Right lung (tissue), 5 donors: Measurements from ENCODE around the gene PRMT5. TPM values are rescaled to one million over a fixed set of nuclear protein-coding genes. Genes with fewer than 3 reads are reported as not detected.

Experiments used
- DNase-seq, 2 donors: peaks; one replicate each; pipeline ENCODE4 v3.0.0-alpha.2; 2013
- polyA plus RNA-seq, 5 donors: library from polyadenylated mRNA; unstranded; fragments of 120-200 nt; gene quantifications; one replicate each; pipeline versions ENCODE4 v1.2.1 to v1.2.3, GENCODE V29; 2013; ENCODE audit warnings: inconsistent platforms in 1 of 5, low replicate concordance in 1 of 5; ENCODE audit not compliant: insufficient read length in 5 of 5, insufficient read depth in 1 of 5

PRMT5 gene
- polyA plus RNA-seq, 5 donors, result 115 to 129 (median 123) TPM

DNA sequence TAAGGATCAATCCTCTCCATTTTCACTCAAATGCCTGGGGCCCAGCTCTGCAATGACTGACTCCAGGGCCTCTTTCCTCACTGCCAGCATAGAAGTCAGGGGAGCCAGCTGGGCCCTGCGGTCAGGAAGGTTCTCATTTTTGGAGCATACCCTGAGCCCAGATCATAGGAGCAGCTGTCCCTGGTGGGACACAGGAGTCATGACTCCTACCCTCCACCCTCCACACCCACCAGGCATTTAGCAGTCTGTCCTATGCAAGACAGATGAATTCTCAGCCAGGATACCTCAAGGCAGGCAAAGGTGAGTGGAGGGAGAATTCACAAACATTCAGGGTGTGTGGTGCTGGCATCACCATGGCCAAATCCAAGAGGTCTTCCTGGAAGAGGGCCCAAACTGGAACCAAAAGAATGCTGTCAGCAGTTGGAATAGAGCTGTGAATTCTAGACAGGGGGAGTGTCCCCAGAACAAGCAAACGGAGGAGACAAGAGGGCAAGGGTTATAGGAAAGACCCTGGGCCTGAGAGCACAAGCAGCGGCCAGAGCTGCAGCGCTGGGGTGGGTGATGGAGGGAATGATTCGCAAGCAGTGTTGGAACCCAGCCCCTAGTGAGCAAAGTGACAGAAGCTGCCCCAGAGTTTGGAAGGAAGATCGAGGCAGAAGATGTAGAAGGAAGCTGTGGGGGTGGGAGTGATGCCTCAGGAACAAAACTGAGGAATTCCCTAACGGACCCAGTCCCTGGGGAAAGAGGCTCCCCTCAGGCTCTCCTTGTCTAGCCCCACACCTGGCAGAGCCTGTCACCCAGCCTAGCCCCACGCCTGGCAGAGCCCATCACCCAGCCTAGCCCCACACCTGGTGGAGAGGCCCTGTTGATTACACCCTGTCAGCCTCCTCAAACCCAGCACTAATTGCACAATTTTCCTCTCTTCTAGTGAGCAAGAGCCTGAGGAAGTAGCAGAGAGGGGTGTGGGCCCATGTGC lies 50.6 kb downstream of the PRMT5 start:
- no peak for DNase-seq

DNA sequence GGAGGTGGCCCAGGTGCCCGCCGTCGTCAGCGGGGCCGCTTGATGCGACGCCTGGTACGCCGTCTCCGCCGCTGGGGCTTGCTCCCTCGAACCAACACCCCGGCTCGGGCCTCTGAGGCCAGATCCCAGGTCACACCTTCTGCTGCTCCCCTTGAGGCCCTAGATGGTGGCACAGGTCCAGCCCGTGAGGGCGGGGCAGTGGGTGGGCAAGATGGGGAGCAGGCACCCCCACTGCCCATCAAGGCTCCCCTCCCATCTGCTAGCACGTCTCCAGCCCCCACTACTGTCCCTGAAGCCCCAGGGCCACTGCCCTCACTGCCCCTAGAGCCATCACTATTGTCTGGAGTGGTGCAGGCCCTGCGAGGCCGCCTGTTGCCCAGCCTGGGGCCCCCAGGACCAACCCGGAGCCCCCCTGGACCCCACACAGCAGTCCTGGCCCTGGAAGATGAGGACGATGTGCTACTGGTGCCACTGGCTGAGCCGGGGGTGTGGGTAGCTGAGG lies 52.1 kb downstream of the PRMT5 start:
- DNase-seq, result no peak

DNA sequence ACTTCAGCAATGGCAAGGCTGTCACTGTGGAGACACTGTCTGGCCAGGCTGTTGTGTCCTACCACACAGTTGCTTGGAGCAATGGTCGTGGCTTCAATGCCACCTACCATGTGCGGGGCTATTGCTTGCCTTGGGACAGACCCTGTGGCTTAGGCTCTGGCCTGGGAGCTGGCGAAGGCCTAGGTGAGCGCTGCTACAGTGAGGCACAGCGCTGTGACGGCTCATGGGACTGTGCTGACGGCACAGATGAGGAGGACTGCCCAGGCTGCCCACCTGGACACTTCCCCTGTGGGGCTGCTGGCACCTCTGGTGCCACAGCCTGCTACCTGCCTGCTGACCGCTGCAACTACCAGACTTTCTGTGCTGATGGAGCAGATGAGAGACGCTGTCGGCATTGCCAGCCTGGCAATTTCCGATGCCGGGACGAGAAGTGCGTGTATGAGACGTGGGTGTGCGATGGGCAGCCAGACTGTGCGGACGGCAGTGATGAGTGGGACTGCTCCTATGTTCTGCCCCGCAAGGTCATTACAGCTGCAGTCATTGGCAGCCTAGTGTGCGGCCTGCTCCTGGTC lies 53.3 kb downstream of the PRMT5 start:
- DNase-seq, result no peak

DNA sequence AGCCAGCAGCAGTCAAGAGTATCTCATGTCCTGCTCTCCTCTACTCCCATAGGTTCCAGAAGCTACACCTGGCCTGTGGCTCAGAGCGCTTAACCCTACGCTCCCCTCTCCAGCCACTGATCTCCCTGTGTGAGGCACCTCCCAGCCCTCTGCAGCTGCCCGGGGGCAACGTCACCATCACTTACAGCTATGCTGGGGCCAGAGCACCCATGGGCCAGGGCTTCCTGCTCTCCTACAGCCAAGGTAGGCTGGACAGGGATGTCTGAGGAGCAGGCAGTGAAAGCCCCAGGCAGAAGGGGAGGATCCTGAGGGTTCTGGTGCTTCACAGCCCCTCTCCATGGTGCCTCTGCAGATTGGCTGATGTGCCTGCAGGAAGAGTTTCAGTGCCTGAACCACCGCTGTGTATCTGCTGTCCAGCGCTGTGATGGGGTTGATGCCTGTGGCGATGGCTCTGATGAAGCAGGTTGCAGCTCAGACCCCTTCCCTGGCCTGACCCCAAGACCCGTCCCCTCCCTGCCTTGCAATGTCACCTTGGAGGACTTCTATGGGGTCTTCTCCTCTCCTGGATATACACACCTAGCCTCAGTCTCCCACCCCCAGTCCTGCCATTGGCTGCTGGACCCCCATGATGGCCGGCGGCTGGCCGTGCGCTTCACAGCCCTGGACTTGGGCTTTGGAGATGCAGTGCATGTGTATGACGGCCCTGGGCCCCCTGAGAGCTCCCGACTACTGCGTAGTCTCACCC lies 54.0 kb downstream of the PRMT5 start:
- no peak for DNase-seq

DNA sequence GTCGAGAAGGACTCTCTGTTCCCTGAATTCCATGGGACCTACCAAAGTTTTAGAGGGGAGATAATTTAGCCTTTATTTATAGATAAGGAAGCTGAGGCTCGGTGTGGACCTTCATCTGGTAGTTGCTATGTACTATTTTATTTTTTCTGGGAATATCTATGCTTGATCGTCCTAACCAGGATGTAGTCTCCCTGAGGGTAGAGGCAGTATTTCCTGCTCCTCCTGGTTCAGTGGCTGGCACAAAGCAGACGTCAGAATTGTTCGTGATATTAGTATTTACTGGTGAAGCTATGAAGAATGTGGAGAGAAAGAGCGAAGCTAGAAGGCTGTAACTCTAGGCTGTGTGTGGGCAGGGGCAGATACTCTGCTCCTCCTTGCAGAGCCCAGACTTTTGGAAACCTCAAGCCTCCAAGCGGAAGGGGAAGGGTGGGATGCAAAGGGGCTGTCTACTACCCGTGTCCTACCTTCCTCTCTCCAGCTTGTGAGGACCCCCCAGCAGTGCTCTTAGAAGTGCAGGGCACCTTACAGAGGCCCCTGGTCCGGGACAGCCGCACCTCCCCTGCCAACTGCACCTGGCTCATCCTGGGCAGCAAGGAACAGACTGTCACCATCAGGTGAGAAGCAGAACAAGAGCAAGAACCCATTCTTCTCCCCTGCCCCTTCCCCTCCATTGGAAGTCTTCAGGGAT lies 56.2 kb downstream of the PRMT5 start:
- no peak for DNase-seq

DNA sequence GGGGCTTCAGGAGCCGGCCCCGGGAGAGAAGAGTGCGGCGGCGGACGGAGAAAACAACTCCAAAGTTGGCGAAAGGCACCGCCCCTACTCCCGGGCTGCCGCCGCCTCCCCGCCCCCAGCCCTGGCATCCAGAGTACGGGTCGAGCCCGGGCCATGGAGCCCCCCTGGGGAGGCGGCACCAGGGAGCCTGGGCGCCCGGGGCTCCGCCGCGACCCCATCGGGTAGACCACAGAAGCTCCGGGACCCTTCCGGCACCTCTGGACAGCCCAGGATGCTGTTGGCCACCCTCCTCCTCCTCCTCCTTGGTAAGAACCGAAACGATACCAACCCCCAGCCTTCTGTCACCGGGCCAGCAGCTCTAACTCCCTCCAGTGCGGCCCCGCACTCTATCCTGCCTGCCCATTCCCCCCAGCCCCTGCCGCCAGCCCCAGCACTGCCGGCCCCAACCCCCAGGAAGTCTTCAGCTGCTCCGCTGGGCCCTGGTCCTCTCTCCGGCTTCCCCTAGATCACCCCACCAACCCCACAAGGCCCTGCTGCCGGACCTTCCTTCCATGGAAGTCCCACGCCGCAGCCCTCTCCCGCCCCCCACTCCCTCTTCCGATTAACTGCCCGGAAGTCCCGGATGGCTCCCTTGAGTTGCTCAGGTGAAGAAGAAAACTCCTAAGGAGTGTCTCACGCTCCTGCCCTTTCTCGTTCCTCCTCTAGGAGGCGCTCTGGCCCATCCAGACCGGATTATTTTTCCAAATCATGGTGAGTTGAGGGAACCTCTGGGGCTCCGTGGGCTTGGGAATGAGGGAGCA lies 56.9 kb downstream of the PRMT5 start:
- peak; percentile 79 to 87 for DNase-seq

DNA sequence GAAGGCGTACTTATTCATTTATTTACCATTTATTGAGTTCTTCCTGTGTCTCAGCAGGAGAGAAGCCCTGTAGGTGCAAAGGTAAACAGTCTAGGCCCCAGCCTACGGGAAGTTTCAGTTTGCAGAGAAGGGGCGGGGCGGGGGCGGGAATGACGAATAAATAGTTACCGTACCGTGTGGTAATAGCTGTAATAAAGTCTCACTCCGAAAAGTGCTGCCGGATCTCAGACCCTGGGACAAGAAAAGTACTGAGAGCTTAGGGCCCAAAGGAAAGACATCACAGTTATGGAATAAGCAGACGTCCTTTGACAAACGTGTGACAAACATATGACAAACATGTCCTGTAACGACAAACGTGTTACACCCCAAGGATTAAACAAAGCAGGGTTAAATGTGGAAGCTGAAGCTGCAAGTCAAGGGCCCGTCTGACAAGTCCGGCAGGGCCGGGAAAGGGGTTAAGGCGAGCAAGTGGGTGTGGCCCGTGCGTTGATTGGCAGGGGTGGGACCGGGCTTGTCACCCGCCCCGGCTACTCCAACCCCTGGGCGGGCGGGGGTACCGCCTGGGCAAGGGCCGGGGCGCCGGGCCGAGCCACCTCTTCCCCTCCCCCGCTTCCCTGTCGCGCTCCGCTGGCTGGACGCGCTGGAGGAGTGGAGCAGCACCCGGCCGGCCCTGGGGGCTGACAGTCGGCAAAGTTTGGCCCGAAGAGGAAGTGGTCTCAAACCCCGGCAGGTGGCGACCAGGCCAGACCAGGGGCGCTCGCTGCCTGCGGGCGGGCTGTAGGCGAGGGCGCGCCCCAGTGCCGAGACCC lies 57.7 kb downstream of the PRMT5 start, which contains the start of gene LRP10:
LRP10 (plus strand) TSS at position 517 of the 809 bp plus-strand sequence. CDS start 564 bp downstream, outside the sequence.
- DNase-seq, result peak; percentile 89 to 91

DNA sequence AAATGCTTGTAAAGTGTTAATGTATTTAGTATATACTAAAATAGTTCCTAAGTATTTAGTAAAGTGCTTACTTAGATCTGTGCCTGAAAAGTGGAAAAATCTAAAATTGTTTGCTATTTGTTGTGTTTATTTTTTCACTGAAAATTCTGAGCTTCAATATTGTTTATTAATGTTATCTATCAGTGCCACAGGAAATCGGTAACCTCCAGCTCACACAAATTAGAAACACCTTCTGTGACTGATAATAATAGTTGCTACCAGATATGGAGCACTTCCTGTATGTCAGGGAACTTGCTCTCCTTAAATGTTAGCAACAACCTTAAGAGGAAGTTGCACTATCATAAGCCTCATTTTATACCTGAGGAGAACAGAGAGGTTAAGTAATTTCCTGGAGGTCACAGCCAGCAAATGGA lies 58.4 kb downstream of the PRMT5 start:
- no peak for DNase-seq

Other genes starting within 250 kb of the PRMT5 start
- 100 to 1,000 TPM; 142 to 161 (median 150) TPM for gene OXA1L, start 162.7 kb downstream of the PRMT5 start, polyA plus RNA-seq
- gene SLC7A7, start 113.9 kb downstream of the PRMT5 start, polyA plus RNA-seq, result 10 to 100 TPM in 1 of 5 donors, 1 to 10 TPM in 4; 8.8 to 11.2 (median 9.5) TPM
- gene MRPL52, start 99.5 kb downstream of the PRMT5 start, polyA plus RNA-seq, result 10 to 100 TPM; 66.9 to 98.7 (median 69.6) TPM
- 100 to 1,000 TPM; 165 to 216 (median 186) TPM for gene MMP14, start 92.8 kb downstream of the PRMT5 start, polyA plus RNA-seq
- 10 to 100 TPM; 43.1 to 64.5 (median 51.0) TPM for gene LRP10, start 57.6 kb downstream of the PRMT5 start, polyA plus RNA-seq
- under 1 TPM; 0.58 to 0.99 (median 0.81) TPM for gene REM2, start 46.2 kb downstream of the PRMT5 start, polyA plus RNA-seq
- 100 to 1,000 TPM in 4 of 5 donors, 10 to 100 TPM in 1; 95.6 to 128 (median 105) TPM for gene RBM23, start 10.2 kb downstream of the PRMT5 start, polyA plus RNA-seq
- 10 to 100 TPM; 50.8 to 86.9 (median 80.5) TPM for gene HAUS4, start 27.7 kb upstream of the PRMT5 start, polyA plus RNA-seq
- gene AJUBA, start 53.2 kb upstream of the PRMT5 start, polyA plus RNA-seq, result 10 to 100 TPM; 31.3 to 50.3 (median 40.6) TPM
- 10 to 100 TPM; 20.6 to 23.2 (median 21.5) TPM for gene C14orf93, start 80.8 kb upstream of the PRMT5 start, polyA plus RNA-seq
- gene PSMB5, start 105.5 kb upstream of the PRMT5 start, polyA plus RNA-seq, result 100 to 1,000 TPM; 155 to 205 (median 174) TPM
- not detected for gene PSMB11, start 112.8 kb upstream of the PRMT5 start, polyA plus RNA-seq
- 10 to 100 TPM in 4 of 5 donors, 1 to 10 TPM in 1; 9.7 to 13.7 (median 12.2) TPM for gene CDH24, start 128.1 kb upstream of the PRMT5 start, polyA plus RNA-seq
- 100 to 1,000 TPM; 277 to 378 (median 335) TPM for gene ACIN1, start 165.8 kb upstream of the PRMT5 start, polyA plus RNA-seq
- 10 to 100 TPM; 57.4 to 70.3 (median 64.5) TPM for gene C14orf119, start 166.1 kb upstream of the PRMT5 start, polyA plus RNA-seq
- gene CIROP, start 175.6 kb upstream of the PRMT5 start, polyA plus RNA-seq, result under 1 TPM in 2 of 5 donors, not detected in 3; 0.05 to 0.06 TPM
- gene CEBPE, start 189.9 kb upstream of the PRMT5 start, polyA plus RNA-seq, result under 1 TPM; 0.10 to 0.23 (median 0.16) TPM